GM12892 (cell line): Measurements from ENCODE around the gene PPP2R2B.

Source experiments
- POLR2A ChIP-seq: IDR thresholded peaks from 2 replicates; pipeline ENCODE4 v1.6.1; 2011; ENCODE audit warnings: low read depth, low read length, control low read depth
- POLR2AphosphoS5 ChIP-seq: IDR thresholded peaks from 2 replicates; pipeline ENCODE4 v1.6.1; 2011; ENCODE audit warnings: low read depth, low read length, control low read depth

- TF ChIP-seq POLR2AphosphoS5 (no peak), POLR2A (no peak)
These were observed 31.7 kb upstream of the PPP2R2B start for GRCh38 chr5:146910239-146910638.
